ENCODE results near the gene AOAH. TPM values are rescaled to one million over a fixed set of nuclear protein-coding genes. Genes with fewer than 3 reads are reported as not detected.
"Not testable (repeated sequence)": the region's sequence is repeated elsewhere in the genome, so short reads cannot be mapped to it uniquely, and the experiment has no call there.

The AOAH gene
- total RNA-seq, 1 donor from 2014 or later = not detected

- no peak for DNase-seq
Measured at GRCh38 chr7:36736899-36737211, 12.6 kb upstream of the AOAH start.

GRCh38 chr7:36736090-36736898 lies 12.0 kb upstream of the AOAH start:
- DNase-seq = no peak

- DNase-seq = no peak
Measured at GRCh38 chr7:36735172-36735571, 10.9 kb upstream of the AOAH start.

- no peak for DNase-seq
Measured at GRCh38 chr7:36734731-36735130, 10.4 kb upstream of the AOAH start.

GRCh38 chr7:36733411-36733810 lies 9.1 kb upstream of the AOAH start:
- DNase-seq = no peak

GRCh38 chr7:36732806-36733205 lies 8.5 kb upstream of the AOAH start:
- no peak for DNase-seq

- no peak for DNase-seq
Measured at GRCh38 chr7:36730046-36730445, 5.8 kb upstream of the AOAH start.

GRCh38 chr7:36728143-36728542 lies 3.8 kb upstream of the AOAH start:
- DNase-seq = no peak

- no peak for DNase-seq
Measured at GRCh38 chr7:36726806-36727503, 2.7 kb upstream of the AOAH start.

GRCh38 chr7:36726311-36726710 lies 2.0 kb upstream of the AOAH start:
- no peak for DNase-seq

GRCh38 chr7:36724996-36725395 lies 702 bp upstream of the AOAH start:
- no peak for DNase-seq

- DNase-seq = no peak
Measured at GRCh38 chr7:36723291-36723690, 1.0 kb downstream of the AOAH start.

GRCh38 chr7:36719083-36719632 lies 5.1 kb downstream of the AOAH start:
- DNase-seq = no peak

- no peak for DNase-seq
Measured at GRCh38 chr7:36717586-36717985, 6.7 kb downstream of the AOAH start.

GRCh38 chr7:36716802-36717201 lies 7.5 kb downstream of the AOAH start:
- DNase-seq = not testable (repeated sequence)

- no peak for DNase-seq
Measured at GRCh38 chr7:36712015-36712414, 12.3 kb downstream of the AOAH start.

GRCh38 chr7:36711256-36711655 lies 13.0 kb downstream of the AOAH start:
- DNase-seq = no peak

GRCh38 chr7:36710186-36710791 lies 14.0 kb downstream of the AOAH start:
- no peak for DNase-seq

GRCh38 chr7:36708767-36709166 lies 15.5 kb downstream of the AOAH start:
- no peak for DNase-seq

GRCh38 chr7:36707898-36708297 lies 16.4 kb downstream of the AOAH start:
- no peak for DNase-seq

GRCh38 chr7:36707465-36707864 lies 16.8 kb downstream of the AOAH start:
- no peak for DNase-seq

- not testable (repeated sequence) for DNase-seq
Measured at GRCh38 chr7:36703860-36704259, 20.4 kb downstream of the AOAH start.

GRCh38 chr7:36692456-36692855 lies 31.8 kb downstream of the AOAH start:
- no peak for DNase-seq

- DNase-seq = no peak
Measured at GRCh38 chr7:36691983-36692382, 32.3 kb downstream of the AOAH start.
